HCT116 (cell line): Measurements from ENCODE around the gene RUNX1.

Experiments
- CBX3 ChIP-seq: IDR thresholded peaks from 2 replicates; pipeline ENCODE4 v1.6.1; 2012; ENCODE audit warnings: low read depth
- CEBPB ChIP-seq: IDR thresholded peaks from 2 replicates; pipeline ENCODE4 v1.6.1; 2012; ENCODE audit warnings: low read depth
- CTCF ChIP-seq, 3 experiments: fragments of 200-600 bp in 1 of 3; sonication (generic) in 1 of 3; IDR thresholded peaks in 2 of 3; conservative IDR thresholded peaks in 1 of 3; 2 replicates each; pipeline ENCODE4 v1.5.1; 2012 to 2017; ENCODE audit warnings: low read depth in 2 of 3, low read length in 2 of 3, antibody characterized with exemption in 1 of 3, borderline replicate concordance in 1 of 3, control low read depth in 1 of 3, mild to moderate bottlenecking in 1 of 3, mixed read lengths in 1 of 3, mixed run types in 1 of 3, moderate library complexity in 1 of 3; ENCODE audit not compliant: insufficient read depth in 1 of 3
- EZH2 ChIP-seq: fragments of 200-600 bp; sonication (generic); IDR thresholded peaks from 2 replicates; pipeline ENCODE4 v1.6.1; 2017; ENCODE audit warnings: antibody characterized with exemption, mixed run types
- FOSL1 ChIP-seq: IDR thresholded peaks from 2 replicates; pipeline ENCODE4 v1.6.1; 2012; ENCODE audit warnings: low read depth
- MAX ChIP-seq: IDR thresholded peaks from 2 replicates; pipeline ENCODE4 v1.6.1; 2012
- POLR2AphosphoS5 ChIP-seq: IDR thresholded peaks from 2 replicates; pipeline ENCODE4 v1.6.1; 2011; ENCODE audit warnings: mild to moderate bottlenecking, low read depth, low read length, moderate library complexity
- REST ChIP-seq: IDR thresholded peaks from 2 replicates; pipeline ENCODE4 v1.6.1; 2012; ENCODE audit warnings: low read depth
- SIN3A ChIP-seq: IDR thresholded peaks from 2 replicates; pipeline ENCODE4 v1.6.1; 2012; ENCODE audit warnings: low read depth
- YY1 ChIP-seq: IDR thresholded peaks from 2 replicates; pipeline ENCODE4 v1.6.1; 2011; ENCODE audit warnings: low read length, low read depth, moderate library complexity, mild to moderate bottlenecking; ENCODE audit not compliant: insufficient replicate concordance; ENCODE audit errors: extremely low read depth

GRCh38 chr21:35020436-35020835, 28.7 kb downstream of the RUNX1 start:
- TF ChIP-seq CBX3 (no peak), REST (no peak), FOSL1 (no peak), CTCF (IDR thresholded peaks at IDR 0.05 in 2 of 3, conservative IDR thresholded peaks at IDR 0.05 in 1 of 3; ENCODE audit: borderline replicate concordance in 1 of 3, insufficient read depth in 1 of 3, low read depth in 2 of 3, low read length in 2 of 3) (no peak), MAX (no peak), CEBPB (no peak), YY1 (no peak), SIN3A (no peak), EZH2 (no peak), POLR2AphosphoS5 (no peak)
